Testis (tissue), 3 donors: ENCODE data around the gene ZFYVE26. TPM values are rescaled to one million over a fixed set of nuclear protein-coding genes. Genes with fewer than 3 reads are reported as not detected.
A peak's percentile ranks its signal among the peaks of the same experiment; 100 is the strongest.

Experiments
- DNase-seq: peaks from one replicate; pipeline ENCODE4 v3.0.0-alpha.2; 2019
- H3K27ac ChIP-seq, 2 donors: fragments of 200-600 bp; sonication (generic); one replicate each; pipeline ENCODE4 v1.5.1; 2019
- H3K27me3 ChIP-seq: fragments of 200-600 bp; sonication (generic); one replicate; pipeline ENCODE4 v1.5.1; 2019
- H3K36me3 ChIP-seq: fragments of 200-600 bp; sonication (generic); one replicate; pipeline ENCODE4 v1.5.1; 2017; ENCODE audit warnings: low read depth; ENCODE audit errors: missing control alignments
- H3K4me1 ChIP-seq: fragments of 200-600 bp; sonication (generic); one replicate; pipeline ENCODE4 v1.5.1; 2019
- H3K4me3 ChIP-seq, 2 donors: fragments of 200-600 bp; sonication (generic); one replicate each; pipeline ENCODE4 v1.5.1; 2017 to 2019
- H3K9me3 ChIP-seq: fragments of 200-600 bp; sonication (generic); one replicate; pipeline ENCODE4 v1.5.1; 2017
- CTCF ChIP-seq, 3 experiments: fragments of 450-650 bp in 2 of 3; fragments of 200-600 bp in 1 of 3; sonication (generic) in 1 of 3; IDR thresholded peaks; one replicate each; pipeline ENCODE4 v1.5.1; 2016 to 2019; ENCODE audit warnings: antibody characterized with exemption in 3 of 3, mild to moderate bottlenecking in 2 of 3, moderate library complexity in 1 of 3
- POLR2A ChIP-seq: fragments of 450-650 bp; IDR thresholded peaks from one replicate; pipeline ENCODE4 v1.6.1; 2017; ENCODE audit warnings: antibody characterized with exemption, mild to moderate bottlenecking, moderate library complexity
- WGBS, 2 donors: methylation state at CpG; one replicate each; pipeline ENCODE4 v1.1.5; 2018; 5-methylcytosine and 5-hydroxymethylcytosine counted together
- intact Hi-C: fragments of 100-400 bp; cut with DNase I; formaldehyde crosslinking; loops from one replicate; pipeline ENCODE4 v1.15.1; 2023; ENCODE audit warnings: low total_unique reads
- polyA plus RNA-seq: library from polyadenylated mRNA; stranded (reverse); fragments of 350-450 nt; fragmentation: Illumina TruSeq; extraction: RNeasy Lipid Tissue Mini Kit (QIAGEN cat#74804); gene quantifications from one replicate; pipeline ENCODE4 v1.2.3, GENCODE V29; 2014; ENCODE audit warnings: low read depth, low replicate concordance; ENCODE audit not compliant: insufficient read depth
- total RNA-seq, 2 donors: library from RNA; depleted of rRNA; stranded (reverse); fragments of >200 nt; gene quantifications; one replicate each; pipeline ENCODE4 v1.2.3, GENCODE V29; 2016

The ZFYVE26 gene
- total and polyA plus RNA-seq, 3 donors from 2014 or later, result 9.4 to 34.6 (median 32.7) TPM

- intact Hi-C loops, result no loop called here
- WGBS, 2 donors, result 86 to 98% methylated on average over 9 of the region's 9 CpGs
- Histone ChIP-seq H3K4me1 (no peaks in the 10 kb centered on the region), H3K9me3 (no peaks in the 10 kb centered on the region), H3K27me3 (no peaks in the 10 kb centered on the region), H3K27ac (no peak overlapping the region), H3K36me3 (no peaks in the 10 kb centered on the region), H3K4me3 (no peak overlapping the region)
- no peak for TF ChIP-seq CTCF (IDR thresholded peaks at IDR 0.05)
- no peak for TF ChIP-seq POLR2A
- DNase-seq, result no peak
Observed at GRCh38 chr14:67850066-67850830, 33.9 kb upstream of the ZFYVE26 start.

GRCh38 chr14:67846029-67846610 is 29.7 kb upstream of the ZFYVE26 start:
- H3K36me3 ChIP-seq, result no peaks in the 10 kb centered on the region
- 93 to 97% methylated on average over 14 to 17 of the region's 17 CpGs for WGBS, 2 donors
- intact Hi-C loops, result no loop called here

GRCh38 chr14:67837011-67837624 is 20.7 kb upstream of the ZFYVE26 start:
- H3K4me3 ChIP-seq, result no peak overlapping the region
- intact Hi-C loops, result no loop called here
- no peaks in the 10 kb centered on the region for H3K4me1 ChIP-seq
- no peak overlapping the region for H3K27ac ChIP-seq
- WGBS, 2 donors, result 43 to 47% methylated on average over 2 of the region's 2 CpGs
- TF ChIP-seq POLR2A, result no peak
- TF ChIP-seq CTCF (IDR thresholded peaks at IDR 0.05), result peak in 2 of 3 experiments; percentile 55 to 64
- peak; percentile 45 for DNase-seq
- H3K27me3 ChIP-seq, result no peaks in the 10 kb centered on the region
- peaks cover 3% of the 10 kb centered on the region for H3K9me3 ChIP-seq
- H3K36me3 ChIP-seq, result no peaks in the 10 kb centered on the region

More at GRCh38 chr14:67846029-67846610, 29.7 kb upstream of the ZFYVE26 start:
- no peaks in the 10 kb centered on the region for H3K9me3 ChIP-seq
- no peaks in the 10 kb centered on the region for H3K27me3 ChIP-seq
- H3K27ac ChIP-seq, result no peak overlapping the region
- no peaks in the 10 kb centered on the region for H3K4me1 ChIP-seq
- DNase-seq, result no peak
- TF ChIP-seq CTCF (IDR thresholded peaks at IDR 0.05) (no peak), POLR2A (no peak)
- H3K4me3 ChIP-seq, result no peak overlapping the region

- no peaks in the 10 kb centered on the region for H3K4me1 ChIP-seq
- no peaks in the 10 kb centered on the region for H3K36me3 ChIP-seq
- H3K4me3 ChIP-seq, result no peak overlapping the region
- H3K27ac ChIP-seq, result no peak overlapping the region
- no peaks in the 10 kb centered on the region for H3K27me3 ChIP-seq
- no peak for TF ChIP-seq CTCF (IDR thresholded peaks at IDR 0.05)
- TF ChIP-seq POLR2A, result no peak
- H3K9me3 ChIP-seq, result peaks cover 3% of the 10 kb centered on the region
- no peak for DNase-seq
- intact Hi-C loops, result no loop called here
Observed at GRCh38 chr14:67835596-67835995, 19.2 kb upstream of the ZFYVE26 start.
